IPS-18a (cell line): Measurements from ENCODE around the gene AGPAT2.

Experiments
- H3K27ac ChIP-seq: one replicate; pipeline ENCODE4 v1.5.1; 2013; ENCODE audit warnings: low read length
- H3K27me3 ChIP-seq: one replicate; pipeline ENCODE4 v1.6.1; 2013; ENCODE audit warnings: mild to moderate bottlenecking, low read length; ENCODE audit not compliant: control insufficient read depth, insufficient read depth
- H3K36me3 ChIP-seq: one replicate; pipeline ENCODE4 v1.6.1; 2013; ENCODE audit warnings: low read depth, low read length; ENCODE audit not compliant: control insufficient read depth
- H3K4me1 ChIP-seq: one replicate; pipeline ENCODE4 v1.6.1; 2013; ENCODE audit warnings: low read depth, low read length; ENCODE audit not compliant: control insufficient read depth
- H3K4me3 ChIP-seq: one replicate; pipeline ENCODE4 v1.5.1; 2013; ENCODE audit warnings: low read length
- H3K9ac ChIP-seq: one replicate; pipeline ENCODE4 v1.6.1; 2013; ENCODE audit warnings: mild to moderate bottlenecking, low read length, moderate library complexity
- H3K9me3 ChIP-seq: one replicate; pipeline ENCODE4 v1.6.1; 2013; ENCODE audit warnings: low read depth, low read length; ENCODE audit not compliant: control insufficient read depth

AGPAT2 gene

GRCh38 chr9:136673975-136674785 is 13.1 kb downstream of the AGPAT2 start:
- H3K9me3 ChIP-seq = no peaks in the 10 kb centered on the region
- H3K27me3 ChIP-seq = no peaks in the 10 kb centered on the region
- H3K36me3 ChIP-seq = no peaks in the 10 kb centered on the region
- H3K4me3 ChIP-seq = no peak overlapping the region
- no peaks in the 10 kb centered on the region for H3K4me1 ChIP-seq
- no peak overlapping the region for H3K9ac ChIP-seq
- H3K27ac ChIP-seq = no peak overlapping the region

GRCh38 chr9:136673088-136673974 is 13.9 kb downstream of the AGPAT2 start:
- no peaks in the 10 kb centered on the region for H3K4me1 ChIP-seq
- H3K27ac ChIP-seq = no peak overlapping the region
- H3K9ac ChIP-seq = no peak overlapping the region
- no peaks in the 10 kb centered on the region for H3K27me3 ChIP-seq
- H3K4me3 ChIP-seq = no peak overlapping the region
- H3K36me3 ChIP-seq = no peaks in the 10 kb centered on the region
- no peaks in the 10 kb centered on the region for H3K9me3 ChIP-seq

- H3K27me3 ChIP-seq = no peaks in the 10 kb centered on the region
- no peak overlapping the region for H3K4me3 ChIP-seq
- H3K9me3 ChIP-seq = no peaks in the 10 kb centered on the region
- H3K4me1 ChIP-seq = no peaks in the 10 kb centered on the region
- no peak overlapping the region for H3K9ac ChIP-seq
- H3K36me3 ChIP-seq = no peaks in the 10 kb centered on the region
- no peak overlapping the region for H3K27ac ChIP-seq
Observed at GRCh38 chr9:136672431-136673087, 14.7 kb downstream of the AGPAT2 start.

- no peaks in the 10 kb centered on the region for H3K36me3 ChIP-seq
- no peak overlapping the region for H3K27ac ChIP-seq
- H3K4me1 ChIP-seq = no peaks in the 10 kb centered on the region
- no peaks in the 10 kb centered on the region for H3K27me3 ChIP-seq
- no peak overlapping the region for H3K9ac ChIP-seq
- no peak overlapping the region for H3K4me3 ChIP-seq
- no peaks in the 10 kb centered on the region for H3K9me3 ChIP-seq
Observed at GRCh38 chr9:136671646-136672430, 15.4 kb downstream of the AGPAT2 start.

GRCh38 chr9:136671254-136671614 is 16.0 kb downstream of the AGPAT2 start:
- Histone ChIP-seq H3K27ac (no peak overlapping the region), H3K9ac (no peak overlapping the region), H3K27me3 (peaks cover 6% of the 10 kb centered on the region), H3K4me3 (no peak overlapping the region), H3K4me1 (no peaks in the 10 kb centered on the region), H3K9me3 (no peaks in the 10 kb centered on the region), H3K36me3 (no peaks in the 10 kb centered on the region)

- Histone ChIP-seq H3K36me3 (no peaks in the 10 kb centered on the region), H3K27me3 (peaks cover 6% of the 10 kb centered on the region), H3K9me3 (no peaks in the 10 kb centered on the region), H3K9ac (no peak overlapping the region), H3K4me1 (no peaks in the 10 kb centered on the region), H3K4me3 (no peak overlapping the region), H3K27ac (no peak overlapping the region)
Observed at GRCh38 chr9:136670576-136671253, 16.5 kb downstream of the AGPAT2 start.

- Histone ChIP-seq H3K27me3 (peaks cover 8% of the 10 kb centered on the region), H3K4me1 (no peaks in the 10 kb centered on the region), H3K36me3 (no peaks in the 10 kb centered on the region), H3K9ac (no peak overlapping the region), H3K27ac (no peak overlapping the region), H3K9me3 (no peaks in the 10 kb centered on the region), H3K4me3 (no peak overlapping the region)
Observed at GRCh38 chr9:136669791-136670464, 17.3 kb downstream of the AGPAT2 start.

GRCh38 chr9:136668983-136669790 is 18.1 kb downstream of the AGPAT2 start:
- Histone ChIP-seq H3K4me1 (no peaks in the 10 kb centered on the region), H3K4me3 (no peak overlapping the region), H3K27ac (no peak overlapping the region)

GRCh38 chr9:136667940-136668760 is 19.1 kb downstream of the AGPAT2 start:
- Histone ChIP-seq H3K4me3 (no peak overlapping the region), H3K9ac (no peak overlapping the region), H3K27ac (no peak overlapping the region), H3K9me3 (no peaks in the 10 kb centered on the region), H3K27me3 (peaks cover 10% of the 10 kb centered on the region), H3K4me1 (no peaks in the 10 kb centered on the region), H3K36me3 (no peaks in the 10 kb centered on the region)

More at GRCh38 chr9:136668983-136669790, 18.1 kb downstream of the AGPAT2 start:
- Histone ChIP-seq H3K27me3 (peaks cover 10% of the 10 kb centered on the region), H3K36me3 (no peaks in the 10 kb centered on the region), H3K9ac (no peak overlapping the region), H3K9me3 (no peaks in the 10 kb centered on the region)
